Myocyte (in vitro differentiated cells): ENCODE measurements around the gene SLC25A12. TPM values are rescaled to one million over a fixed set of nuclear protein-coding genes. Genes with fewer than 3 reads are reported as not detected.

Experiments used
- DNase-seq: peaks from one replicate; pipeline ENCODE4 v3.0.0-alpha.2; 2012; ENCODE audit warnings: low read depth
- total RNA-seq: library from RNA; depleted of rRNA; stranded (reverse); fragments of >200 nt; gene quantifications from 2 replicates; pipeline ENCODE4 v1.2.3, GENCODE V29; 2014

SLC25A12 gene
- total RNA-seq, 1 donor from 2014 or later: 32.3 TPM

DNA sequence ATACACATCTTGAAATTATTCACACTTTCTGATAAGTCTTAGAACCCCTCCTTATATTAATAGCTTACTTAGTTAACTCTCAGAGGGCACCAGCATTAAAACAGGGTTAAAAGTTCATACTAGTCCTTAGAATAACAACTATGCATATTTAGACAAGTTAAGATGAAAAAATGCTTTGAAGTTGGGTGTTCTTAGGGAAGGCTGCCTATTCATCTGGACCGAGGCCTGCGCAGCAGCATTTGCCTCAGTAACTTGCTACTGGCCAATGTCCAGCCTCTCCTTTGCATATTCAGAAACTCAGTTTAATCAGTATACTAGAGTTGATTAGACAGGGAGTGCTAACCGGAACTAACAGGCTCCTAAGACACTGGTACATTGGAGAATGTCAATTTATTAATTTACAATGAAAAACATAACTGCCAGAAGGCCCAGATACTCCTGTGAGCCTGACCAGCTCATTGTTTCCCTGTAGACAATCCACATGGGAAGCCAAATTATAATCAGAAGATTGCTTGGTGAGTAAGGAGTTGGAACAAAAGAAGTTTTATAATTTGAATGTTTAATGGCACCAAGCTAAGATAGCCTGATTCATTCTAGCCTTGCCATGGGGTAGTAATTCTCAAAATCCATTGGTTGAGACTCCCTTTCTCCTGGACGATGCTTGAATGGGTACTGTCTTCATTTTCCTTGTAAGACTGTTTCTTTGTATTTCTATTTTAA lies 157.9 kb downstream of the SLC25A12 start:
- no peak for DNase-seq

Other genes starting within 250 kb of the SLC25A12 start
- gene DYNC1I2, start 206.8 kb downstream of the SLC25A12 start, total RNA-seq: 141 and 164 TPM in 2 replicates
- gene HAT1, start 28.2 kb upstream of the SLC25A12 start, total RNA-seq: 50.2 and 52.2 TPM in 2 replicates
- 11.0 and 13.0 TPM in 2 replicates for gene METAP1D, start 105.7 kb upstream of the SLC25A12 start, total RNA-seq
- 0.78 and 0.94 TPM in 2 replicates for gene DLX1, start 191.3 kb upstream of the SLC25A12 start, total RNA-seq
- 0.47 and 0.67 TPM in 2 replicates for gene DLX2, start 208.7 kb upstream of the SLC25A12 start, total RNA-seq